ENCODE data around the gene PGAP1. TPM values are rescaled to one million over a fixed set of nuclear protein-coding genes. Genes with fewer than 3 reads are reported as not detected.
"Not testable (repeated sequence)": the region's sequence is repeated elsewhere in the genome, so short reads cannot be mapped to it uniquely, and the experiment has no call there.

Gene PGAP1
- total RNA-seq, 2 donors from 2014 or later, result 8.3 to 12.0 TPM

- TF ChIP-seq POLR2A (IDR thresholded peaks at IDR 0.05), result no peak
- TF ChIP-seq CTCF (IDR thresholded peaks at IDR 0.05), result no peak
- no peaks in the 10 kb centered on the region for H3K36me3 ChIP-seq
- DNase-seq (ENCODE audit: low spot score), result no peak
- no peaks in the 10 kb centered on the region for H3K4me1 ChIP-seq (replicated peaks)
- H3K27me3 ChIP-seq (replicated peaks; ENCODE audit: insufficient read depth), result no peaks in the 10 kb centered on the region
- intact Hi-C loops (cut with DNase I), result no loop called here
- H3K9me3 ChIP-seq, result no peaks in the 10 kb centered on the region
- no peak overlapping the region for H3K27ac ChIP-seq
- no peak overlapping the region for H3K4me3 ChIP-seq
Measured at GRCh38 chr2:196917802-196918201, 8.7 kb downstream of the PGAP1 start.

GRCh38 chr2:196915507-196916189 is 10.9 kb downstream of the PGAP1 start:
- Histone ChIP-seq H3K9me3 (no peaks in the 10 kb centered on the region), H3K4me1 (replicated peaks) (no peaks in the 10 kb centered on the region), H3K36me3 (no peaks in the 10 kb centered on the region), H3K27ac (no peak overlapping the region), H3K4me3 (no peak overlapping the region), H3K27me3 (replicated peaks; ENCODE audit: insufficient read depth) (no peaks in the 10 kb centered on the region)
- TF ChIP-seq POLR2AphosphoS5 (IDR thresholded peaks at IDR 0.05), result no peak
- TF ChIP-seq POLR2A (IDR thresholded peaks at IDR 0.05), result no peak
- no peak for TF ChIP-seq CTCF (IDR thresholded peaks at IDR 0.05)
- WGBS, result 94% methylated on average over 3 of the region's 3 CpGs
- DNase-seq (ENCODE audit: low spot score), result no peak
- intact Hi-C loops (cut with DNase I), result no loop called here

- WGBS, result 95% methylated on average over 4 of the region's 4 CpGs
- DNase-seq (ENCODE audit: low spot score), result no peak
- no peaks in the 10 kb centered on the region for H3K4me1 ChIP-seq (replicated peaks)
- no peak overlapping the region for H3K27ac ChIP-seq
- no peak overlapping the region for H3K4me3 ChIP-seq
- no peaks in the 10 kb centered on the region for H3K9me3 ChIP-seq
- no peaks in the 10 kb centered on the region for H3K27me3 ChIP-seq (replicated peaks; ENCODE audit: insufficient read depth)
- TF ChIP-seq POLR2AphosphoS5 (IDR thresholded peaks at IDR 0.05) (no peak), POLR2A (IDR thresholded peaks at IDR 0.05) (no peak), CTCF (IDR thresholded peaks at IDR 0.05) (no peak)
- intact Hi-C loops (cut with DNase I), result no loop called here
- no peaks in the 10 kb centered on the region for H3K36me3 ChIP-seq
Measured at GRCh38 chr2:196914867-196915460, 11.5 kb downstream of the PGAP1 start.

- H3K27me3 ChIP-seq (replicated peaks; ENCODE audit: insufficient read depth), result no peaks in the 10 kb centered on the region
- no peaks in the 10 kb centered on the region for H3K4me1 ChIP-seq (replicated peaks)
- no peak for TF ChIP-seq CTCF (IDR thresholded peaks at IDR 0.05)
- no peak for TF ChIP-seq POLR2A (IDR thresholded peaks at IDR 0.05)
- TF ChIP-seq POLR2AphosphoS5 (IDR thresholded peaks at IDR 0.05), result no peak
- intact Hi-C loops (cut with DNase I), result no loop called here
- no peaks in the 10 kb centered on the region for H3K9me3 ChIP-seq
- no peak for DNase-seq (ENCODE audit: low spot score)
- no peaks in the 10 kb centered on the region for H3K36me3 ChIP-seq
- H3K27ac ChIP-seq, result no peak overlapping the region
- no peak overlapping the region for H3K4me3 ChIP-seq
- 96% methylated on average over 1 of the region's 1 CpG for WGBS
Measured at GRCh38 chr2:196913691-196914090, 12.8 kb downstream of the PGAP1 start.

GRCh38 chr2:196905365-196905764 is 21.1 kb downstream of the PGAP1 start:
- H3K27ac ChIP-seq; H3K27me3 ChIP-seq (replicated peaks; ENCODE audit: insufficient read depth); H3K9me3 ChIP-seq; intact Hi-C loops (cut with DNase I); H3K4me1 ChIP-seq (replicated peaks); H3K4me3 ChIP-seq; H3K36me3 ChIP-seq; DNase-seq (ENCODE audit: low spot score): not testable (repeated sequence)
- 63% methylated on average over 8 of the region's 15 CpGs for WGBS
